GM12878 (cell line): ENCODE measurements around the gene FRYL. TPM values are rescaled to one million over a fixed set of nuclear protein-coding genes. Genes with fewer than 3 reads are reported as not detected.

ENCODE experiments used
- BMI1 ChIP-seq: fragments of 450-650 bp; IDR thresholded peaks from 2 replicates; pipeline ENCODE4 v1.6.1; 2016; ENCODE audit warnings: mild to moderate bottlenecking, moderate library complexity, borderline replicate concordance
- EP300 ChIP-seq, 2 experiments: fragments of 150-350 bp in 1 of 2; IDR thresholded peaks; 2 replicates each; pipeline ENCODE4 v1.6.1; 2011 to 2012; ENCODE audit warnings: low read depth in 2 of 2, low read length in 2 of 2, borderline replicate concordance in 1 of 2, improper control_type of control experiment in 1 of 2, inconsistent platforms in 1 of 2; ENCODE audit not compliant: control insufficient read depth in 1 of 2
- HCFC1 ChIP-seq: fragments of 150-350 bp; IDR thresholded peaks from 2 replicates; pipeline ENCODE4 v1.6.1; 2014; ENCODE audit warnings: low read length
- IKZF2 ChIP-seq, 2 experiments: fragments of 450-650 bp; IDR thresholded peaks; 2 replicates each; pipeline ENCODE4 v1.6.1; 2017; ENCODE audit warnings: mild to moderate bottlenecking in 2 of 2, moderate library complexity in 2 of 2
- KLF5 ChIP-seq: fragments of 450-650 bp; IDR thresholded peaks from 2 replicates; pipeline ENCODE4 v1.6.1; 2014; ENCODE audit warnings: mild to moderate bottlenecking; ENCODE audit not compliant: partially characterized antibody
- MTA2 ChIP-seq: fragments of 450-650 bp; IDR thresholded peaks from 2 replicates; pipeline ENCODE4 v1.6.1; 2016; ENCODE audit warnings: low read depth, mild to moderate bottlenecking, moderate library complexity
- MTA3 ChIP-seq: IDR thresholded peaks from 2 replicates; pipeline ENCODE4 v1.6.1; 2012; ENCODE audit warnings: low read length, inconsistent platforms, borderline replicate concordance
- NR2C2 ChIP-seq: IDR thresholded peaks from 2 replicates; pipeline ENCODE4 v1.6.1; 2011; ENCODE audit warnings: borderline replicate concordance, low read depth; ENCODE audit not compliant: control insufficient read depth, insufficient read length
- RAD51 ChIP-seq: fragments of 450-650 bp; IDR thresholded peaks from 2 replicates; pipeline ENCODE4 v1.6.1; 2016; ENCODE audit warnings: moderate library complexity, mild to moderate bottlenecking, inconsistent platforms
- RBBP5 ChIP-seq: fragments of 200-600 bp; sonication (generic); conservative IDR thresholded peaks from 2 replicates; pipeline ENCODE4 v1.6.1; 2016
- SP1 ChIP-seq: IDR thresholded peaks from one replicate; pipeline ENCODE4 v1.6.1; 2011; ENCODE audit warnings: low read depth, low read length
- ZNF24 ChIP-seq: fragments of 450-650 bp; IDR thresholded peaks from 2 replicates; pipeline ENCODE4 v1.6.1; 2017; ENCODE audit warnings: antibody characterized with exemption, mild to moderate bottlenecking
- ZNF622 ChIP-seq: fragments of 450-650 bp; IDR thresholded peaks from 2 replicates; pipeline ENCODE4 v1.6.1; 2017; ENCODE audit warnings: mild to moderate bottlenecking, inconsistent platforms
- polyA plus RNA-seq, 11 experiments: library from polyadenylated mRNA; depleted of rRNA in 4 of 11; unstranded in 6 of 11; stranded (reverse) in 5 of 11; fragments of >200 nt; fragmentation: Nextera tagmentation in 4 of 11; fragmentation: Illumina TruSeq in 1 of 11; extraction: Ambion mirVana in 4 of 11; extraction: Trizol in 1 of 11; gene quantifications; 1 replicate in 1 of 11; 2 replicates in 10 of 11; pipeline versions ENCODE4 v1.2.1 to v1.2.3, GENCODE V29; 2011 to 2016; ENCODE audit warnings: inconsistent platforms in 2 of 11, missing spikeins in 2 of 11, low read depth in 1 of 11
- total RNA-seq, 4 experiments: library from RNA; depleted of rRNA in 3 of 4; stranded (reverse); fragments of >200 nt in 3 of 4; fragmentation: Illumina TruSeq in 1 of 4; extraction: Trizol in 1 of 4; gene quantifications; 2 replicates each; pipeline versions ENCODE4 v1.2.1 to v1.2.3, GENCODE V29; 2013 to 2021
- TF ChIP-seq, protein P1 (sequence below): IDR thresholded peaks from 2 replicates; pipeline ENCODE4 v1.6.1; 2012; ENCODE audit warnings: improper control_type of control experiment, low read depth, low read length; ENCODE audit not compliant: insufficient replicate concordance
- TF ChIP-seq, protein P2 (sequence below): IDR thresholded peaks from 2 replicates; pipeline ENCODE4 v1.6.1; 2012; ENCODE audit warnings: mild to moderate bottlenecking, low read depth, low read length
- TF ChIP-seq, protein P3 (sequence below): fragments of 450-650 bp; IDR thresholded peaks from 2 replicates; pipeline ENCODE4 v1.6.1; 2017; ENCODE audit warnings: antibody characterized with exemption, mild to moderate bottlenecking, moderate library complexity

FRYL gene
- total and polyA plus RNA-seq, 10 of the 15 experiments (the other 5 are each of a cell fraction or from before 2014, with no cell fraction given), result 10.3 to 50.6 (median 28.7) TPM

DNA sequence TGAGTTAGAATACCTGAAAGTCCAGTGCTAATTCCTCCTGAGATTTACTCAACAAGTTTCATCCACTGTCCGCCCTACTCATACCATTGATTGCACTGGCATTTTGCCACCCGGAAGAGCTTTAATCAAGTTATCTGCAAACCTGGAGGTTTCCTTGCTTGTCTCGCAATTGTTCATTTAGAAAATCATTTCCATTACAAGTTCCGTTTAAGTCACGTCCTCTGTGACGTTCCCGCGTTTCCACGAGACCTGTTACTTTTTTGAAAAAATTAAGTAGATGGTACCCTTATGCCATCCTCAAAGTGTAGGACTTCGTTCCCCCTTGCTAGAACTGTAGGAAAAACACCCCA, 761 bp upstream of the FRYL start (continued):
- TF ChIP-seq, protein P1, sequence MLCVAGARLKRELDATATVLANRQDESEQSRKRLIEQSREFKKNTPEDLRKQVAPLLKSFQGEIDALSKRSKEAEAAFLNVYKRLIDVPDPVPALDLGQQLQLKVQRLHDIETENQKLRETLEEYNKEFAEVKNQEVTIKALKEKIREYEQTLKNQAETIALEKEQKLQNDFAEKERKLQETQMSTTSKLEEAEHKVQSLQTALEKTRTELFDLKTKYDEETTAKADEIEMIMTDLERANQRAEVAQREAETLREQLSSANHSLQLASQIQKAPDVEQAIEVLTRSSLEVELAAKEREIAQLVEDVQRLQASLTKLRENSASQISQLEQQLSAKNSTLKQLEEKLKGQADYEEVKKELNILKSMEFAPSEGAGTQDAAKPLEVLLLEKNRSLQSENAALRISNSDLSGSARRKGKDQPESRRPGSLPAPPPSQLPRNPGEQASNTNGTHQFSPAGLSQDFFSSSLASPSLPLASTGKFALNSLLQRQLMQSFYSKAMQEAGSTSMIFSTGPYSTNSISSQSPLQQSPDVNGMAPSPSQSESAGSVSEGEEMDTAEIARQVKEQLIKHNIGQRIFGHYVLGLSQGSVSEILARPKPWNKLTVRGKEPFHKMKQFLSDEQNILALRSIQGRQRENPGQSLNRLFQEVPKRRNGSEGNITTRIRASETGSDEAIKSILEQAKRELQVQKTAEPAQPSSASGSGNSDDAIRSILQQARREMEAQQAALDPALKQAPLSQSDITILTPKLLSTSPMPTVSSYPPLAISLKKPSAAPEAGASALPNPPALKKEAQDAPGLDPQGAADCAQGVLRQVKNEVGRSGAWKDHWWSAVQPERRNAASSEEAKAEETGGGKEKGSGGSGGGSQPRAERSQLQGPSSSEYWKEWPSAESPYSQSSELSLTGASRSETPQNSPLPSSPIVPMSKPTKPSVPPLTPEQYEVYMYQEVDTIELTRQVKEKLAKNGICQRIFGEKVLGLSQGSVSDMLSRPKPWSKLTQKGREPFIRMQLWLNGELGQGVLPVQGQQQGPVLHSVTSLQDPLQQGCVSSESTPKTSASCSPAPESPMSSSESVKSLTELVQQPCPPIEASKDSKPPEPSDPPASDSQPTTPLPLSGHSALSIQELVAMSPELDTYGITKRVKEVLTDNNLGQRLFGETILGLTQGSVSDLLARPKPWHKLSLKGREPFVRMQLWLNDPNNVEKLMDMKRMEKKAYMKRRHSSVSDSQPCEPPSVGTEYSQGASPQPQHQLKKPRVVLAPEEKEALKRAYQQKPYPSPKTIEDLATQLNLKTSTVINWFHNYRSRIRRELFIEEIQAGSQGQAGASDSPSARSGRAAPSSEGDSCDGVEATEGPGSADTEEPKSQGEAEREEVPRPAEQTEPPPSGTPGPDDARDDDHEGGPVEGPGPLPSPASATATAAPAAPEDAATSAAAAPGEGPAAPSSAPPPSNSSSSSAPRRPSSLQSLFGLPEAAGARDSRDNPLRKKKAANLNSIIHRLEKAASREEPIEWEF, result no peak
- TF ChIP-seq BMI1 (peak; percentile 37; the same call in 1 of the 2 replicates), ZNF622 (no peak), RAD51 (no peak), RBBP5 (no peak), SP1 (no peak), NR2C2 (no peak), KLF5 (no peak), HCFC1 (no peak), IKZF2 (IDR thresholded peaks at IDR 0.05) (0 out of 4 replicates have a peak, but pooled peaks of 1 of the 2 experiments have one; percentile 46), EP300 (IDR thresholded peaks at IDR 0.05; ENCODE audit: borderline replicate concordance in 1 of 2, control insufficient read depth in 1 of 2, low read depth in 2 of 2, low read length in 2 of 2) (no peak), ZNF24 (no peak), MTA3 (peak; percentile 82), MTA2 (0 out of 2 replicates have a peak, but pooled peaks have one; percentile 31)
- TF ChIP-seq, protein P2, sequence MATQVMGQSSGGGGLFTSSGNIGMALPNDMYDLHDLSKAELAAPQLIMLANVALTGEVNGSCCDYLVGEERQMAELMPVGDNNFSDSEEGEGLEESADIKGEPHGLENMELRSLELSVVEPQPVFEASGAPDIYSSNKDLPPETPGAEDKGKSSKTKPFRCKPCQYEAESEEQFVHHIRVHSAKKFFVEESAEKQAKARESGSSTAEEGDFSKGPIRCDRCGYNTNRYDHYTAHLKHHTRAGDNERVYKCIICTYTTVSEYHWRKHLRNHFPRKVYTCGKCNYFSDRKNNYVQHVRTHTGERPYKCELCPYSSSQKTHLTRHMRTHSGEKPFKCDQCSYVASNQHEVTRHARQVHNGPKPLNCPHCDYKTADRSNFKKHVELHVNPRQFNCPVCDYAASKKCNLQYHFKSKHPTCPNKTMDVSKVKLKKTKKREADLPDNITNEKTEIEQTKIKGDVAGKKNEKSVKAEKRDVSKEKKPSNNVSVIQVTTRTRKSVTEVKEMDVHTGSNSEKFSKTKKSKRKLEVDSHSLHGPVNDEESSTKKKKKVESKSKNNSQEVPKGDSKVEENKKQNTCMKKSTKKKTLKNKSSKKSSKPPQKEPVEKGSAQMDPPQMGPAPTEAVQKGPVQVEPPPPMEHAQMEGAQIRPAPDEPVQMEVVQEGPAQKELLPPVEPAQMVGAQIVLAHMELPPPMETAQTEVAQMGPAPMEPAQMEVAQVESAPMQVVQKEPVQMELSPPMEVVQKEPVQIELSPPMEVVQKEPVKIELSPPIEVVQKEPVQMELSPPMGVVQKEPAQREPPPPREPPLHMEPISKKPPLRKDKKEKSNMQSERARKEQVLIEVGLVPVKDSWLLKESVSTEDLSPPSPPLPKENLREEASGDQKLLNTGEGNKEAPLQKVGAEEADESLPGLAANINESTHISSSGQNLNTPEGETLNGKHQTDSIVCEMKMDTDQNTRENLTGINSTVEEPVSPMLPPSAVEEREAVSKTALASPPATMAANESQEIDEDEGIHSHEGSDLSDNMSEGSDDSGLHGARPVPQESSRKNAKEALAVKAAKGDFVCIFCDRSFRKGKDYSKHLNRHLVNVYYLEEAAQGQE, result no peak
- TF ChIP-seq, protein P3, sequence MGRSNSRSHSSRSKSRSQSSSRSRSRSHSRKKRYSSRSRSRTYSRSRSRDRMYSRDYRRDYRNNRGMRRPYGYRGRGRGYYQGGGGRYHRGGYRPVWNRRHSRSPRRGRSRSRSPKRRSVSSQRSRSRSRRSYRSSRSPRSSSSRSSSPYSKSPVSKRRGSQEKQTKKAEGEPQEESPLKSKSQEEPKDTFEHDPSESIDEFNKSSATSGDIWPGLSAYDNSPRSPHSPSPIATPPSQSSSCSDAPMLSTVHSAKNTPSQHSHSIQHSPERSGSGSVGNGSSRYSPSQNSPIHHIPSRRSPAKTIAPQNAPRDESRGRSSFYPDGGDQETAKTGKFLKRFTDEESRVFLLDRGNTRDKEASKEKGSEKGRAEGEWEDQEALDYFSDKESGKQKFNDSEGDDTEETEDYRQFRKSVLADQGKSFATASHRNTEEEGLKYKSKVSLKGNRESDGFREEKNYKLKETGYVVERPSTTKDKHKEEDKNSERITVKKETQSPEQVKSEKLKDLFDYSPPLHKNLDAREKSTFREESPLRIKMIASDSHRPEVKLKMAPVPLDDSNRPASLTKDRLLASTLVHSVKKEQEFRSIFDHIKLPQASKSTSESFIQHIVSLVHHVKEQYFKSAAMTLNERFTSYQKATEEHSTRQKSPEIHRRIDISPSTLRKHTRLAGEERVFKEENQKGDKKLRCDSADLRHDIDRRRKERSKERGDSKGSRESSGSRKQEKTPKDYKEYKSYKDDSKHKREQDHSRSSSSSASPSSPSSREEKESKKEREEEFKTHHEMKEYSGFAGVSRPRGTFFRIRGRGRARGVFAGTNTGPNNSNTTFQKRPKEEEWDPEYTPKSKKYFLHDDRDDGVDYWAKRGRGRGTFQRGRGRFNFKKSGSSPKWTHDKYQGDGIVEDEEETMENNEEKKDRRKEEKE, result no peak
